Endothelial cell of umbilical vein (primary cell): ENCODE measurements around the gene SPOCD1. TPM values are rescaled to one million over a fixed set of nuclear protein-coding genes. Genes with fewer than 3 reads are reported as not detected.

ENCODE experiments used
- BruUV-seq: library from RNA; stranded (reverse); fragments of 400-500 nt; replicated peaks from 2 replicates; lab custom pipeline; 2021; lab: Mats Ljungman, UMichigan
- CTCF ChIA-PET: fragments of 300-600, 350-600 bp; sonication (Branson Sonifier 250); formaldehyde crosslinking; loops from one replicate; lab custom pipeline; 2021; ENCODE audit warnings: antibody characterized with exemption, inconsistent platforms; lab: Charles Lee
- POLR2A ChIA-PET: fragments of 300-600, 350-600 bp; sonication (Branson Sonifier 250); formaldehyde crosslinking; loops from one replicate; lab custom pipeline; 2021; ENCODE audit warnings: antibody characterized with exemption, inconsistent platforms; lab: Charles Lee
- DNase-seq: peaks from one replicate; pipeline ENCODE4 v3.0.0-alpha.2; 2011; ENCODE audit warnings: low read depth, low spot score
- FAIRE-seq: peaks from 2 replicates; lab custom pipeline; 2011; peaks lifted over from hg19 to GRCh38; lab: Jason Lieb, UNC
- H2AFZ ChIP-seq: 2 replicates; pipeline ENCODE4 v1.6.0; 2012; ENCODE audit warnings: low read depth, low read length, control low read depth, inconsistent platforms
- H3K27ac ChIP-seq: 2 replicates; pipeline ENCODE4 v1.5.1; 2011; ENCODE audit warnings: low read depth, mild to moderate bottlenecking, control low read depth, low read length, moderate library complexity; ENCODE audit not compliant: insufficient read depth
- H3K27me3 ChIP-seq, 2 experiments: 2 replicates each; pipeline versions ENCODE4 v1.6.0 to v1.6.1; 2011; ENCODE audit warnings: low read length in 2 of 2, mixed read lengths in 1 of 2; ENCODE audit not compliant: control insufficient read depth in 2 of 2, insufficient read depth in 2 of 2
- H3K36me3 ChIP-seq, 2 experiments: 2 replicates in 1 of 2; 3 replicates in 1 of 2; pipeline ENCODE4 v1.5.1; 2011; ENCODE audit warnings: low read length in 2 of 2, mild to moderate bottlenecking in 1 of 2, moderate library complexity in 1 of 2; ENCODE audit not compliant: control insufficient read depth in 2 of 2, insufficient read depth in 2 of 2; ENCODE audit errors: extremely low read depth in 1 of 2
- H3K4me1 ChIP-seq: 3 replicates; pipeline ENCODE4 v1.5.1; 2011; ENCODE audit warnings: mild to moderate bottlenecking, low read length; ENCODE audit not compliant: control insufficient read depth, insufficient read depth; ENCODE audit errors: extremely low read depth
- H3K4me2 ChIP-seq: 2 replicates; pipeline ENCODE4 v1.6.1; 2011; ENCODE audit warnings: low read length, control low read depth, mixed read lengths; ENCODE audit not compliant: insufficient read depth
- H3K4me3 ChIP-seq, 3 experiments: fragments of 200-600 bp in 1 of 3; sonication (generic), shearing (Covaris generic) in 1 of 3; replicated peaks in 1 of 3; 2 replicates each; pipeline ENCODE4 v1.5.1; 2011 to 2016; ENCODE audit warnings: control low read depth in 3 of 3, low read length in 3 of 3, mild to moderate bottlenecking in 2 of 3, inconsistent platforms in 1 of 3, low read depth in 1 of 3, moderate library complexity in 1 of 3; ENCODE audit not compliant: insufficient read depth in 1 of 3
- H3K79me2 ChIP-seq: 2 replicates; pipeline ENCODE4 v1.6.0; 2012; ENCODE audit warnings: low read length, inconsistent platforms; ENCODE audit not compliant: control insufficient read depth, insufficient read depth
- H3K9ac ChIP-seq: replicated peaks from 2 replicates; pipeline ENCODE3; 2011; ENCODE audit warnings: low read length, control low read depth; ENCODE audit not compliant: insufficient read depth; ENCODE audit errors: extremely low read depth
- H3K9me1 ChIP-seq: replicated peaks from 3 replicates; pipeline ENCODE4 v1.6.0; 2011; ENCODE audit warnings: mild to moderate bottlenecking, low read length; ENCODE audit not compliant: control insufficient read depth, insufficient read depth; ENCODE audit errors: extremely low read depth
- H3K9me3 ChIP-seq: replicated peaks from 2 replicates; pipeline ENCODE4 v1.5.1; 2012; ENCODE audit warnings: low read length, inconsistent platforms; ENCODE audit not compliant: control insufficient read depth, insufficient read depth
- H4K20me1 ChIP-seq: replicated peaks from 2 replicates; pipeline ENCODE3; 2011; ENCODE audit warnings: mild to moderate bottlenecking, low read length; ENCODE audit not compliant: control insufficient read depth, insufficient read depth; ENCODE audit errors: extremely low read depth
- EZH2 ChIP-seq: IDR thresholded peaks from 2 replicates; pipeline ENCODE4 v1.6.1; 2012; ENCODE audit warnings: borderline replicate concordance, low read depth, mild to moderate bottlenecking, moderate library complexity, low read length, inconsistent platforms; ENCODE audit not compliant: severe bottlenecking
- FOS ChIP-seq: IDR thresholded peaks from 2 replicates; pipeline ENCODE4 v1.6.1; 2011; ENCODE audit warnings: mild to moderate bottlenecking, low read length, moderate library complexity, borderline replicate concordance; ENCODE audit not compliant: insufficient read depth
- GATA2 ChIP-seq: IDR thresholded peaks from 2 replicates; pipeline ENCODE4 v1.7.0; 2011; ENCODE audit warnings: low read depth, mild to moderate bottlenecking, moderate library complexity, mixed read lengths, low read length; ENCODE audit not compliant: insufficient read length, insufficient read depth
- JUN ChIP-seq: IDR thresholded peaks from 2 replicates; pipeline ENCODE4 v1.6.1; 2011; ENCODE audit warnings: borderline replicate concordance, low read depth; ENCODE audit not compliant: insufficient read length, insufficient read depth
- MYC ChIP-seq: IDR thresholded peaks from one replicate; pipeline ENCODE4 v1.6.1; 2011; ENCODE audit warnings: mild to moderate bottlenecking, low read depth, low read length
- POLR2A ChIP-seq: IDR thresholded peaks from 2 replicates; pipeline ENCODE4 v1.6.1; 2012; ENCODE audit warnings: low read depth, mild to moderate bottlenecking, control low read depth, low read length
- POLR2AphosphoS5 ChIP-seq: IDR thresholded peaks from 2 replicates; pipeline ENCODE4 v1.6.1; 2012; ENCODE audit warnings: low read depth, mild to moderate bottlenecking, control low read depth, low read length, moderate library complexity; ENCODE audit not compliant: insufficient read depth
- dilution Hi-C: fragments of 300-500 bp; cut with MboI; formaldehyde crosslinking; loops from one replicate; pipeline ENCODE4 v1.15.0; 2019; ENCODE audit warnings: low sequenced_read_pairs; ENCODE audit not compliant: extremely low pct_ligation_motif_present
- intact Hi-C: fragments of 100-400 bp; cut with micrococcal nuclease; formaldehyde crosslinking; loops from one replicate; pipeline ENCODE4 v1.10.0; 2022
- polyA plus RNA-seq, 4 experiments: library from polyadenylated mRNA; depleted of rRNA in 3 of 4; stranded (reverse) in 3 of 4; unstranded in 1 of 4; fragments of >200 nt; gene quantifications; 2 replicates each; pipeline versions ENCODE4 v1.2.1 to v1.2.3, GENCODE V29; 2011 to 2012; ENCODE audit warnings: missing spikeins in 1 of 4
- total RNA-seq: library from RNA; stranded (reverse); gene quantifications from 2 replicates; pipeline ENCODE4 v1.2.3, GENCODE V29; 2021
- TF ChIP-seq, protein P1 (sequence below), 2 donors: IDR thresholded peaks; 1 replicate in 1 of 2; 2 replicates in 1 of 2; pipeline ENCODE4 v1.5.1; 2011; ENCODE audit warnings: low read length in 2 of 2, mild to moderate bottlenecking in 2 of 2, moderate library complexity in 2 of 2, control low read depth in 1 of 2, inconsistent platforms in 1 of 2, low read depth in 1 of 2; ENCODE audit not compliant: insufficient read depth in 1 of 2; ENCODE audit errors: extremely low read depth in 1 of 2
- TF ChIP-seq, protein P2 (sequence below): IDR thresholded peaks from 2 replicates; pipeline ENCODE4 v1.6.1; 2011; ENCODE audit not compliant: insufficient read depth, insufficient read length

SPOCD1 gene
- total and polyA plus RNA-seq, 2 donors (not counting 3 experiments of a cell fraction or from before 2014, with no cell fraction given): 0.27 to 33.0 TPM

DNA sequence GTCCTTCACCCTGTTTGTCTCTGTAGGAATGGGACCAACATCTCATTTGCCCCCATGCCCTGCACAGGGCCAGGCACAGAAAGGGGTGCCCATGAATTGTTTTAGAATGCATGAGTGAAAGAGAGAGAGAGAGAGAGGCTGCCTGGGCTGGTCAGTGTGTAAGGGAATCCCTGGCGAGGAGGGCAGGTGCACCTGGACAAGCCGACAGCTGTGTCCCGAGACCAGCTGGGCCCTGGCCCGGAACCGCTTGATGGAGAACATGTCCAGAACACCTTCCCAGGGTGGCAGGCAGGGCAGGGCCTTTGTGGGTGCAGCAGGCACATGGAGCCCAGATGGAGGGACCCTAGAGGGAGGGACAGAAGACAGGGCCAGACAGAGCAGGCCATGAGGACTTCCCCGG lies 22.7 kb downstream of the SPOCD1 start:
- Histone ChIP-seq H3K9ac (no peak overlapping the region), H3K4me3 (no peak overlapping the region), H3K4me1 (peaks cover 21% of the 10 kb centered on the region), H4K20me1 (no peaks in the 10 kb centered on the region), H2AFZ (no peak overlapping the region), H3K79me2 (peaks cover 33% of the 10 kb centered on the region), H3K36me3 (no peaks in the 10 kb centered on the region), H3K4me2 (no peak overlapping the region), H3K9me3 (no peaks in the 10 kb centered on the region), H3K27me3 (no peaks in the 10 kb centered on the region), H3K9me1 (no peaks in the 10 kb centered on the region), H3K27ac (no peak overlapping the region)
- ChIA-PET CTCF (interaction anchor here (1.4 to 5.6 kb wide), 2 partner anchors 132 to 171 kb away, joined by 3 to 62 read pairs; no protein-coding TSS in a partner anchor), POLR2A (no interaction called here)
- FAIRE-seq: no peak
- BruUV-seq: no TSS peak
- no peak for DNase-seq
- dilution Hi-C loops (no loop called here), intact Hi-C loops (no loop called here)
- TF ChIP-seq POLR2A (no peak), EZH2 (no peak), JUN (no peak), MYC (no peak), FOS (no peak), GATA2 (no peak), POLR2AphosphoS5 (no peak)
- TF ChIP-seq, protein P1, sequence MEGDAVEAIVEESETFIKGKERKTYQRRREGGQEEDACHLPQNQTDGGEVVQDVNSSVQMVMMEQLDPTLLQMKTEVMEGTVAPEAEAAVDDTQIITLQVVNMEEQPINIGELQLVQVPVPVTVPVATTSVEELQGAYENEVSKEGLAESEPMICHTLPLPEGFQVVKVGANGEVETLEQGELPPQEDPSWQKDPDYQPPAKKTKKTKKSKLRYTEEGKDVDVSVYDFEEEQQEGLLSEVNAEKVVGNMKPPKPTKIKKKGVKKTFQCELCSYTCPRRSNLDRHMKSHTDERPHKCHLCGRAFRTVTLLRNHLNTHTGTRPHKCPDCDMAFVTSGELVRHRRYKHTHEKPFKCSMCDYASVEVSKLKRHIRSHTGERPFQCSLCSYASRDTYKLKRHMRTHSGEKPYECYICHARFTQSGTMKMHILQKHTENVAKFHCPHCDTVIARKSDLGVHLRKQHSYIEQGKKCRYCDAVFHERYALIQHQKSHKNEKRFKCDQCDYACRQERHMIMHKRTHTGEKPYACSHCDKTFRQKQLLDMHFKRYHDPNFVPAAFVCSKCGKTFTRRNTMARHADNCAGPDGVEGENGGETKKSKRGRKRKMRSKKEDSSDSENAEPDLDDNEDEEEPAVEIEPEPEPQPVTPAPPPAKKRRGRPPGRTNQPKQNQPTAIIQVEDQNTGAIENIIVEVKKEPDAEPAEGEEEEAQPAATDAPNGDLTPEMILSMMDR (IDR thresholded peaks at IDR 0.05; ENCODE audit: extremely low read depth in 1 of 2, insufficient read depth in 1 of 2, low read depth in 1 of 2, low read length in 2 of 2): no peak
- TF ChIP-seq, protein P2, sequence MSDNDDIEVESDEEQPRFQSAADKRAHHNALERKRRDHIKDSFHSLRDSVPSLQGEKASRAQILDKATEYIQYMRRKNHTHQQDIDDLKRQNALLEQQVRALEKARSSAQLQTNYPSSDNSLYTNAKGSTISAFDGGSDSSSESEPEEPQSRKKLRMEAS: no peak
